ENCODE measurements around the gene MYLK.
"Not testable (repeated sequence)": the region's sequence is repeated elsewhere in the genome, so short reads cannot be mapped to it uniquely, and the experiment has no call there.

MYLK gene

GRCh38 chr3:123632161-123632655, 251.9 kb downstream of the MYLK start:
- no peak for DNase-seq (ENCODE audit: extremely low read depth in 1 of 2, low read depth in 1 of 2)

- DNase-seq (ENCODE audit: extremely low read depth in 1 of 2, low read depth in 1 of 2), result no peak
Measured at GRCh38 chr3:123629747-123630047, 254.4 kb downstream of the MYLK start.

GRCh38 chr3:123628996-123629746, 255.0 kb downstream of the MYLK start:
- no peak for DNase-seq (ENCODE audit: extremely low read depth in 1 of 2, low read depth in 1 of 2)

- DNase-seq (ENCODE audit: extremely low read depth in 1 of 2, low read depth in 1 of 2), result no peak
Measured at GRCh38 chr3:123627673-123628670, 256.2 kb downstream of the MYLK start.

GRCh38 chr3:123626881-123627280, 257.3 kb downstream of the MYLK start:
- no peak for DNase-seq (ENCODE audit: extremely low read depth in 1 of 2, low read depth in 1 of 2)

- no peak for DNase-seq (ENCODE audit: extremely low read depth in 1 of 2, low read depth in 1 of 2)
Measured at GRCh38 chr3:123624302-123624701, 259.8 kb downstream of the MYLK start.

GRCh38 chr3:123623346-123623880, 260.7 kb downstream of the MYLK start:
- DNase-seq (ENCODE audit: extremely low read depth in 1 of 2, low read depth in 1 of 2), result no peak

- no peak for DNase-seq (ENCODE audit: extremely low read depth in 1 of 2, low read depth in 1 of 2)
Measured at GRCh38 chr3:123622766-123623165, 261.4 kb downstream of the MYLK start.

GRCh38 chr3:123621850-123622189, 262.3 kb downstream of the MYLK start:
- no peak for DNase-seq (ENCODE audit: extremely low read depth in 1 of 2, low read depth in 1 of 2)

- DNase-seq (ENCODE audit: extremely low read depth in 1 of 2, low read depth in 1 of 2), result no peak
Measured at GRCh38 chr3:123621186-123621849, 262.8 kb downstream of the MYLK start.

- no peak for DNase-seq (ENCODE audit: extremely low read depth in 1 of 2, low read depth in 1 of 2)
Measured at GRCh38 chr3:123620343-123620742, 263.8 kb downstream of the MYLK start.

- DNase-seq (ENCODE audit: extremely low read depth in 1 of 2, low read depth in 1 of 2), result no peak
Measured at GRCh38 chr3:123618768-123619484, 265.2 kb downstream of the MYLK start.

- no peak for DNase-seq (ENCODE audit: extremely low read depth in 1 of 2, low read depth in 1 of 2)
Measured at GRCh38 chr3:123618076-123618708, 265.9 kb downstream of the MYLK start.

GRCh38 chr3:123616593-123616992, 267.5 kb downstream of the MYLK start:
- DNase-seq (ENCODE audit: extremely low read depth in 1 of 2, low read depth in 1 of 2), result no peak

- DNase-seq (ENCODE audit: extremely low read depth in 1 of 2, low read depth in 1 of 2), result no peak
Measured at GRCh38 chr3:123613543-123613942, 270.6 kb downstream of the MYLK start.

- not testable (repeated sequence) for DNase-seq (ENCODE audit: extremely low read depth in 1 of 2, low read depth in 1 of 2)
Measured at GRCh38 chr3:123611674-123612073, 272.5 kb downstream of the MYLK start.

- DNase-seq (ENCODE audit: extremely low read depth in 1 of 2, low read depth in 1 of 2), result no peak
Measured at GRCh38 chr3:123611082-123611481, 273.1 kb downstream of the MYLK start.

GRCh38 chr3:123610331-123610730, 273.8 kb downstream of the MYLK start:
- DNase-seq (ENCODE audit: extremely low read depth in 1 of 2, low read depth in 1 of 2), result no peak

- no peak for DNase-seq (ENCODE audit: extremely low read depth in 1 of 2, low read depth in 1 of 2)
Measured at GRCh38 chr3:123609063-123609462, 275.1 kb downstream of the MYLK start.
